ENCODE results near the gene RALGPS2.
"Not testable (repeated sequence)": the region's sequence is repeated elsewhere in the genome, so short reads cannot be mapped to it uniquely, and the experiment has no call there.

The RALGPS2 gene

GRCh38 chr1:178781533-178782330, 56.7 kb downstream of the RALGPS2 start:
- DNase-seq (ENCODE audit: low read depth, low spot score) = no peak

- no peak for DNase-seq (ENCODE audit: low read depth, low spot score)
Observed at GRCh38 chr1:178784131-178784536, 59.1 kb downstream of the RALGPS2 start.

GRCh38 chr1:178792394-178792793, 67.3 kb downstream of the RALGPS2 start:
- no peak for DNase-seq (ENCODE audit: low read depth, low spot score)

- DNase-seq (ENCODE audit: low read depth, low spot score) = no peak
Observed at GRCh38 chr1:178796013-178796412, 71.0 kb downstream of the RALGPS2 start.

- no peak for DNase-seq (ENCODE audit: low read depth, low spot score)
Observed at GRCh38 chr1:178797590-178797989, 72.5 kb downstream of the RALGPS2 start.

- no peak for DNase-seq (ENCODE audit: low read depth, low spot score)
Observed at GRCh38 chr1:178798232-178798861, 73.3 kb downstream of the RALGPS2 start.

- DNase-seq (ENCODE audit: low read depth, low spot score) = no peak
Observed at GRCh38 chr1:178802873-178803272, 77.8 kb downstream of the RALGPS2 start.

- DNase-seq (ENCODE audit: low read depth, low spot score) = no peak
Observed at GRCh38 chr1:178806665-178807300, 81.7 kb downstream of the RALGPS2 start.

GRCh38 chr1:178808529-178808928, 83.5 kb downstream of the RALGPS2 start:
- DNase-seq (ENCODE audit: low read depth, low spot score) = no peak

- no peak for DNase-seq (ENCODE audit: low read depth, low spot score)
Observed at GRCh38 chr1:178810585-178810984, 85.5 kb downstream of the RALGPS2 start.

- DNase-seq (ENCODE audit: low read depth, low spot score) = no peak
Observed at GRCh38 chr1:178818416-178818815, 93.4 kb downstream of the RALGPS2 start.

GRCh38 chr1:178819123-178819522, 94.1 kb downstream of the RALGPS2 start:
- peak; percentile 27 for DNase-seq (ENCODE audit: low read depth, low spot score)

GRCh38 chr1:178821134-178821866, 96.3 kb downstream of the RALGPS2 start:
- no peak for DNase-seq (ENCODE audit: low read depth, low spot score)

GRCh38 chr1:178825167-178825566, 100.1 kb downstream of the RALGPS2 start:
- no peak for DNase-seq (ENCODE audit: low read depth, low spot score)

GRCh38 chr1:178844436-178844835, 119.4 kb downstream of the RALGPS2 start:
- DNase-seq (ENCODE audit: low read depth, low spot score) = no peak

GRCh38 chr1:178846306-178846705, 121.3 kb downstream of the RALGPS2 start:
- no peak for DNase-seq (ENCODE audit: low read depth, low spot score)

GRCh38 chr1:178847396-178847849, 122.4 kb downstream of the RALGPS2 start:
- DNase-seq (ENCODE audit: low read depth, low spot score) = no peak

- not testable (repeated sequence) for DNase-seq (ENCODE audit: low read depth, low spot score)
Observed at GRCh38 chr1:178847919-178848318, 122.9 kb downstream of the RALGPS2 start.

GRCh38 chr1:178849918-178850317, 124.9 kb downstream of the RALGPS2 start:
- DNase-seq (ENCODE audit: low read depth, low spot score) = no peak

GRCh38 chr1:178857126-178857525, 132.1 kb downstream of the RALGPS2 start:
- DNase-seq (ENCODE audit: low read depth, low spot score) = no peak

- DNase-seq (ENCODE audit: low read depth, low spot score) = no peak
Observed at GRCh38 chr1:178862416-178862815, 137.4 kb downstream of the RALGPS2 start.

GRCh38 chr1:178862864-178863263, 137.8 kb downstream of the RALGPS2 start:
- no peak for DNase-seq (ENCODE audit: low read depth, low spot score)

All from ELF-1 (cell line).